SU-DHL-6 (cell line): ENCODE results near the gene LRCH3.

Experiments used
- EZH2phosphoT487 ChIP-seq: fragments of 200-600 bp; sonication (generic), shearing (Covaris generic); conservative IDR thresholded peaks from 2 replicates; pipeline ENCODE4 v1.6.1; 2018; ENCODE audit warnings: mild to moderate bottlenecking, antibody characterized with exemption, low read length, moderate library complexity, mixed read lengths
- TF ChIP-seq, protein P1 (sequence below): fragments of 200-600 bp; sonication (generic); IDR thresholded peaks from one replicate; pipeline ENCODE4 v1.5.1; 2017; ENCODE audit warnings: antibody characterized with exemption, mild to moderate bottlenecking, low read length, moderate library complexity; ENCODE audit not compliant: insufficient read depth, poor library complexity, severe bottlenecking

DNA sequence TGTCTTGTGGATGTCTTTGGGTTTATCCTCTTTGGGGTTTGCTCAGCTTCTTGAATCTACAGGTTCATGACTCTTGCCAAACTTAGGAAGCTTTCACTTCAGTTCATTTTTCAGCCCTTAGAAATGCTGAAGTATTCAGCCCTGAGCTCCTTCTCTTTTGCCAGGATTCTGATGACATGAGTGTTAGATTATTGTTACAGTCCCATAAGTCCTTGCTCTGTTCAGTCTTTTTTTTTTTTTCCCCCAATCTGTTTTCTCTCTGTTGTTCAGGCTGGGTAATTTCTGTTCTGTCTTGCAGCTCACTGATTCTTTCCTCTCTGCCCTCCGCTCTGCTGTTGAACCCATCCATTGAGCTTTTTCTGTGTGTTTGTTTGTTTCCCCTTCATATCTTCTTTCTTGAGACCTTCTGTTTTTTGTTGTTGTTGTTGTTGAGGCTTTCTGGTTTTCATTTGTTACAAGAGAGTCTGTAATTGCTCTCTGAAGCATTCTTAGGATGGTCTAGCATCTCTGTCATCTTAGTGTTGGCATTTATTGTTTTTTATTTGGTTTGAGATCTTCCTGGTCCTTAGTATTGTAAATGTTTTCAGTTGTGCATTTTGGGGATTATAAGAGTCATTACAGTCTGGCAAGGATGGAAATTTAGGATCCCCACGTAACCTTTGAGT is 18.4 kb downstream of the LRCH3 start:
- TF ChIP-seq, protein P1, sequence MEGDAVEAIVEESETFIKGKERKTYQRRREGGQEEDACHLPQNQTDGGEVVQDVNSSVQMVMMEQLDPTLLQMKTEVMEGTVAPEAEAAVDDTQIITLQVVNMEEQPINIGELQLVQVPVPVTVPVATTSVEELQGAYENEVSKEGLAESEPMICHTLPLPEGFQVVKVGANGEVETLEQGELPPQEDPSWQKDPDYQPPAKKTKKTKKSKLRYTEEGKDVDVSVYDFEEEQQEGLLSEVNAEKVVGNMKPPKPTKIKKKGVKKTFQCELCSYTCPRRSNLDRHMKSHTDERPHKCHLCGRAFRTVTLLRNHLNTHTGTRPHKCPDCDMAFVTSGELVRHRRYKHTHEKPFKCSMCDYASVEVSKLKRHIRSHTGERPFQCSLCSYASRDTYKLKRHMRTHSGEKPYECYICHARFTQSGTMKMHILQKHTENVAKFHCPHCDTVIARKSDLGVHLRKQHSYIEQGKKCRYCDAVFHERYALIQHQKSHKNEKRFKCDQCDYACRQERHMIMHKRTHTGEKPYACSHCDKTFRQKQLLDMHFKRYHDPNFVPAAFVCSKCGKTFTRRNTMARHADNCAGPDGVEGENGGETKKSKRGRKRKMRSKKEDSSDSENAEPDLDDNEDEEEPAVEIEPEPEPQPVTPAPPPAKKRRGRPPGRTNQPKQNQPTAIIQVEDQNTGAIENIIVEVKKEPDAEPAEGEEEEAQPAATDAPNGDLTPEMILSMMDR: no peak
- TF ChIP-seq EZH2phosphoT487: no peak
